ENCODE measurements around the gene ARHGEF11. TPM values are rescaled to one million over a fixed set of nuclear protein-coding genes. Genes with fewer than 3 reads are reported as not detected.

Gene ARHGEF11
- total and polyA plus RNA-seq, 2 of the 4 experiments (the other 2 are of a cell fraction) = 16.8 to 17.2 TPM

DNA sequence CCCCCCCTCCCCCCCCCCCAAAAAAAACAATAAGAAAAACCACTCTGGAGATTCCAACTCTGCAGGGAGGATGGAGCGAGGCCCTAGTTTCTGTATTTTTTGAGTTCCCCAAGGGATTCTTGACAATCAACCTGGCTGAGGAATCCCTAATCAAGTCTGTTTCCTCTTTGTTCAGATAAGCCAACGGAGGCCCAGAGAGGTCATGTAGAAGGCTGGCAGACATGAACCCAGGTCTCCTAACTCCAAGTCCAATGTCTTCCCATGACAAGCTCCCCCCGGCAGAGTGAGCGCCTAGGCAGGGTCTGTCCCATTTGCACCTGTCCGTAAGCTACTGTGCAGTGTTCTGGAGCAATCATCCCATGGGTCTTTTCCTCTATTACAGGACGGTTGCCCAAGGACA lies 85.6 kb downstream of the ARHGEF11 start:
- ChIA-PET POLR2A (ENCODE audit: unreplicated experiment) (no interaction called here), CTCF (interaction anchor here (1.1 kb wide), 1 partner anchor 11 kb away, joined by 3 read pairs; no protein-coding TSS in a partner anchor)
- Histone ChIP-seq H3K4ac (ENCODE audit: low read depth, low read length) (no peak overlapping the region), H3K4me3 (ENCODE audit: insufficient read depth, low read depth, low read length) (no peak overlapping the region), H4K5ac (ENCODE audit: low read depth, low read length) (no peak overlapping the region), H2AK5ac (ENCODE audit: low read depth, low read length) (no peak overlapping the region), H3K14ac (replicated peaks; ENCODE audit: low read depth, low read length) (no peak overlapping the region), H3K9me3 (ENCODE audit: control insufficient read depth, insufficient read depth, low read length) (no peaks in the 10 kb centered on the region), H3K79me1 (ENCODE audit: low read depth in 1 of 2, low read length in 2 of 2) (no peaks in the 10 kb centered on the region; a peak in 1 of 4 replicates), H3K18ac (ENCODE audit: low read depth, low read length) (no peak overlapping the region), H3K56ac (ENCODE audit: extremely low read depth, insufficient read depth, low read length) (no peak overlapping the region), H4K91ac (ENCODE audit: insufficient read depth, low read depth, low read length) (no peak overlapping the region), H3K4me2 (ENCODE audit: low read depth, low read length) (no peak overlapping the region), H3K36me3 (ENCODE audit: control insufficient read depth, insufficient read depth, low read length) (peaks cover 60% of the 10 kb centered on the region), H3K9me1 (ENCODE audit: insufficient read depth, low read length) (peaks cover 8% of the 10 kb centered on the region; the same call in 1 of the 2 replicates), H2BK15ac (ENCODE audit: low read depth, low read length) (no peak overlapping the region), H4K20me1 (ENCODE audit: insufficient read depth, low read length) (no peaks in the 10 kb centered on the region), H2AK9ac (replicated peaks; ENCODE audit: low read depth, low read length, poor library complexity) (no peak overlapping the region), H3K4me1 (ENCODE audit: control insufficient read depth, insufficient read depth, low read length) (peaks cover 4% of the 10 kb centered on the region), H2BK5ac (ENCODE audit: low read depth, low read length, poor library complexity, severe bottlenecking) (no peak overlapping the region), H4K8ac (ENCODE audit: low read depth in 2 of 2, low read length in 2 of 2) (no peak overlapping the region), H3K23ac (ENCODE audit: low read depth, low read length) (no peak overlapping the region), H2BK20ac (ENCODE audit: low read depth, low read length) (no peak overlapping the region), H2AFZ (replicated peaks; ENCODE audit: low read length, poor library complexity) (no peak overlapping the region), H3K27ac (ENCODE audit: insufficient read depth, low read length) (no peak overlapping the region), H2BK120ac (ENCODE audit: low read depth, low read length) (no peak overlapping the region), H3K9ac (ENCODE audit: low read depth, low read length) (no peak overlapping the region), H3K27me3 (ENCODE audit: control insufficient read depth, insufficient read depth, low read length) (no peaks in the 10 kb centered on the region)
- intact Hi-C loops (cut with micrococcal nuclease) = loop anchor here (1.0 kb wide), 1 partner anchor 114 kb away; no protein-coding TSS in a partner anchor
- BruUV-seq (replicated peaks) = no TSS peak
- dilution Hi-C loops (cut with HindIII; ENCODE audit: low sequenced_read_pairs, unreplicated experiment) = no loop called here
- 92% methylated on average over 2 of the region's 6 CpGs; no CpG with 5 or more reads in 1 of the 2 experiments for whole genome bisulfite sequencing, 2 experiments (ENCODE audit: extremely low coverage in 2 of 2, insufficient read length in 1 of 2)
- ATAC-seq (ENCODE audit: low read depth) (no peak), DNase-seq (no peak)
- TF ChIP-seq RAD21 (IDR thresholded peaks at IDR 0.05; ENCODE audit: low read length) (no peak), CEBPB (IDR thresholded peaks at IDR 0.05; ENCODE audit: low read depth, low read length) (no peak), BHLHE40 (IDR thresholded peaks at IDR 0.05; ENCODE audit: low read depth, low read length) (no peak), POLR2A (IDR thresholded peaks at IDR 0.05; ENCODE audit: low read depth, low read length) (no peak), MAFK (IDR thresholded peaks at IDR 0.05; ENCODE audit: low read depth, low read length) (no peak), RCOR1 (IDR thresholded peaks at IDR 0.05; ENCODE audit: insufficient replicate concordance, low read length) (no peak), MAZ (IDR thresholded peaks at IDR 0.05; ENCODE audit: borderline replicate concordance, low read depth, low read length) (no peak), MXI1 (IDR thresholded peaks at IDR 0.05; ENCODE audit: borderline replicate concordance, low read depth, low read length) (no peak), RFX5 (IDR thresholded peaks at IDR 0.05; ENCODE audit: low read depth, low read length) (no peak), FOS (IDR thresholded peaks at IDR 0.05; ENCODE audit: low read depth, low read length) (no peak), CHD1 (IDR thresholded peaks at IDR 0.05; ENCODE audit: low read depth, low read length) (no peak)
- TF ChIP-seq, protein P1, sequence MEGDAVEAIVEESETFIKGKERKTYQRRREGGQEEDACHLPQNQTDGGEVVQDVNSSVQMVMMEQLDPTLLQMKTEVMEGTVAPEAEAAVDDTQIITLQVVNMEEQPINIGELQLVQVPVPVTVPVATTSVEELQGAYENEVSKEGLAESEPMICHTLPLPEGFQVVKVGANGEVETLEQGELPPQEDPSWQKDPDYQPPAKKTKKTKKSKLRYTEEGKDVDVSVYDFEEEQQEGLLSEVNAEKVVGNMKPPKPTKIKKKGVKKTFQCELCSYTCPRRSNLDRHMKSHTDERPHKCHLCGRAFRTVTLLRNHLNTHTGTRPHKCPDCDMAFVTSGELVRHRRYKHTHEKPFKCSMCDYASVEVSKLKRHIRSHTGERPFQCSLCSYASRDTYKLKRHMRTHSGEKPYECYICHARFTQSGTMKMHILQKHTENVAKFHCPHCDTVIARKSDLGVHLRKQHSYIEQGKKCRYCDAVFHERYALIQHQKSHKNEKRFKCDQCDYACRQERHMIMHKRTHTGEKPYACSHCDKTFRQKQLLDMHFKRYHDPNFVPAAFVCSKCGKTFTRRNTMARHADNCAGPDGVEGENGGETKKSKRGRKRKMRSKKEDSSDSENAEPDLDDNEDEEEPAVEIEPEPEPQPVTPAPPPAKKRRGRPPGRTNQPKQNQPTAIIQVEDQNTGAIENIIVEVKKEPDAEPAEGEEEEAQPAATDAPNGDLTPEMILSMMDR (conservative IDR thresholded peaks at IDR 0.05; ENCODE audit: low read depth, low read length) = no peak
- TF ChIP-seq, protein P2, sequence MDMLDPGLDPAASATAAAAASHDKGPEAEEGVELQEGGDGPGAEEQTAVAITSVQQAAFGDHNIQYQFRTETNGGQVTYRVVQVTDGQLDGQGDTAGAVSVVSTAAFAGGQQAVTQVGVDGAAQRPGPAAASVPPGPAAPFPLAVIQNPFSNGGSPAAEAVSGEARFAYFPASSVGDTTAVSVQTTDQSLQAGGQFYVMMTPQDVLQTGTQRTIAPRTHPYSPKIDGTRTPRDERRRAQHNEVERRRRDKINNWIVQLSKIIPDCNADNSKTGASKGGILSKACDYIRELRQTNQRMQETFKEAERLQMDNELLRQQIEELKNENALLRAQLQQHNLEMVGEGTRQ (IDR thresholded peaks at IDR 0.05; ENCODE audit: low read depth, low read length) = no peak
- TF ChIP-seq, protein P3, sequence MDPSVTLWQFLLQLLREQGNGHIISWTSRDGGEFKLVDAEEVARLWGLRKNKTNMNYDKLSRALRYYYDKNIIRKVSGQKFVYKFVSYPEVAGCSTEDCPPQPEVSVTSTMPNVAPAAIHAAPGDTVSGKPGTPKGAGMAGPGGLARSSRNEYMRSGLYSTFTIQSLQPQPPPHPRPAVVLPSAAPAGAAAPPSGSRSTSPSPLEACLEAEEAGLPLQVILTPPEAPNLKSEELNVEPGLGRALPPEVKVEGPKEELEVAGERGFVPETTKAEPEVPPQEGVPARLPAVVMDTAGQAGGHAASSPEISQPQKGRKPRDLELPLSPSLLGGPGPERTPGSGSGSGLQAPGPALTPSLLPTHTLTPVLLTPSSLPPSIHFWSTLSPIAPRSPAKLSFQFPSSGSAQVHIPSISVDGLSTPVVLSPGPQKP (IDR thresholded peaks at IDR 0.05; ENCODE audit: borderline replicate concordance, low read depth, low read length) = no peak
- in situ Hi-C loops (cut with MboI; ENCODE audit: low sequenced_read_pairs) = no loop called here

Measured in IMR-90 (cell line).